SU-DHL-6 (cell line): ENCODE measurements around the gene IGSF11.

Experiments
- H2AFZ ChIP-seq: fragments of 200-600 bp; sonication (generic); 2 replicates; pipeline ENCODE4 v1.6.1; 2014; ENCODE audit warnings: low read depth, mild to moderate bottlenecking, moderate library complexity, mixed read lengths, antibody characterized with exemption, low read length; ENCODE audit not compliant: severe bottlenecking
- H3F3A ChIP-seq: fragments of 200-600 bp; shearing (Covaris generic); 2 replicates; pipeline ENCODE4 v1.6.0; 2016; ENCODE audit warnings: antibody characterized with exemption, mild to moderate bottlenecking; ENCODE audit not compliant: insufficient read depth
- H3K27ac ChIP-seq: fragments of 200-600 bp; sonication (generic); 2 replicates; pipeline ENCODE4 v1.5.1; 2016; ENCODE audit warnings: low read depth, mild to moderate bottlenecking, low read length, moderate library complexity, mixed read lengths
- H3K27me3 ChIP-seq: fragments of 200-600 bp; sonication (generic), shearing (Covaris generic); 2 replicates; pipeline ENCODE4 v1.6.0; 2014; ENCODE audit warnings: mild to moderate bottlenecking, low read length
- H3K36me3 ChIP-seq: fragments of 200-600 bp; sonication (generic); 2 replicates; pipeline ENCODE4 v1.6.1; 2014; ENCODE audit warnings: mild to moderate bottlenecking, low read length, mixed read lengths
- H3K4me2 ChIP-seq: fragments of 300-600, 200-600 bp; shearing (Covaris generic), sonication (generic); 2 replicates; pipeline ENCODE4 v1.6.0; 2014; ENCODE audit warnings: low read length, low read depth, mild to moderate bottlenecking; ENCODE audit not compliant: poor library complexity, severe bottlenecking
- H3K4me3 ChIP-seq: fragments of 200-600 bp; sonication (generic); 2 replicates; pipeline ENCODE4 v1.5.1; 2014; ENCODE audit warnings: antibody characterized with exemption, low read length, mild to moderate bottlenecking, mixed read lengths; ENCODE audit not compliant: insufficient read depth, poor library complexity, severe bottlenecking
- H3K79me2 ChIP-seq: fragments of 200-600 bp; sonication (generic); 2 replicates; pipeline ENCODE4 v1.6.1; 2014; ENCODE audit warnings: mild to moderate bottlenecking, low read length, moderate library complexity; ENCODE audit not compliant: insufficient read depth
- H3K9ac ChIP-seq: fragments of 200-600 bp; sonication (generic); 2 replicates; pipeline ENCODE4 v1.7.0; 2014; ENCODE audit warnings: mild to moderate bottlenecking, low read length
- H3K9me2 ChIP-seq: fragments of 200-600 bp; sonication (generic); replicated peaks from 2 replicates; pipeline ENCODE4 v1.6.1; 2014; ENCODE audit warnings: low read length; ENCODE audit not compliant: insufficient read depth
- H3K9me3 ChIP-seq: fragments of 200-600 bp; sonication (generic); 2 replicates; pipeline ENCODE4 v1.6.1; 2014; ENCODE audit warnings: low read length, mixed read lengths; ENCODE audit not compliant: insufficient read depth
- H4K20me1 ChIP-seq: fragments of 200-600 bp; sonication (generic); 2 replicates; pipeline ENCODE4 v1.6.1; 2014; ENCODE audit warnings: low read depth, mild to moderate bottlenecking, antibody characterized with exemption, low read length, moderate library complexity, mixed read lengths
- CTCF ChIP-seq: fragments of 200-600 bp; sonication (generic); IDR thresholded peaks from one replicate; pipeline ENCODE4 v1.5.1; 2017; ENCODE audit warnings: antibody characterized with exemption, mild to moderate bottlenecking, low read length, moderate library complexity; ENCODE audit not compliant: insufficient read depth, poor library complexity, severe bottlenecking
- EZH2phosphoT487 ChIP-seq: fragments of 200-600 bp; sonication (generic), shearing (Covaris generic); conservative IDR thresholded peaks from 2 replicates; pipeline ENCODE4 v1.6.1; 2018; ENCODE audit warnings: mild to moderate bottlenecking, antibody characterized with exemption, low read length, moderate library complexity, mixed read lengths

The IGSF11 gene

GRCh38 chr3:118974356-118975097 lies 60.1 kb downstream of the IGSF11 start:
- Histone ChIP-seq H3K9ac (no peak overlapping the region), H3K79me2 (no peaks in the 10 kb centered on the region), H3K4me2 (no peak overlapping the region), H3K9me2 (no peaks in the 10 kb centered on the region), H4K20me1 (no peaks in the 10 kb centered on the region), H3K27ac (no peak overlapping the region), H2AFZ (no peak overlapping the region), H3K36me3 (no peaks in the 10 kb centered on the region), H3K9me3 (0 out of 2 replicates have a peak, but pooled peaks cover 3% of the 10 kb centered on the region), H3K4me3 (no peak overlapping the region), H3F3A (no peaks in the 10 kb centered on the region), H3K27me3 (no peaks in the 10 kb centered on the region)
- no peak for TF ChIP-seq CTCF
- TF ChIP-seq EZH2phosphoT487 = no peak

- no peaks in the 10 kb centered on the region for H3K27me3 ChIP-seq
These were observed 61.6 kb downstream of the IGSF11 start for GRCh38 chr3:118973050-118973449.

GRCh38 chr3:118970819-118971218 lies 63.8 kb downstream of the IGSF11 start:
- Histone ChIP-seq H3K4me3 (no peak overlapping the region), H3K27me3 (no peaks in the 10 kb centered on the region), H3K36me3 (no peaks in the 10 kb centered on the region), H2AFZ (no peak overlapping the region), H3K79me2 (no peaks in the 10 kb centered on the region), H3K9ac (no peak overlapping the region), H3F3A (no peaks in the 10 kb centered on the region), H4K20me1 (no peaks in the 10 kb centered on the region), H3K9me3 (0 out of 2 replicates have a peak, but pooled peaks cover 3% of the 10 kb centered on the region), H3K27ac (no peak overlapping the region), H3K4me2 (no peak overlapping the region), H3K9me2 (no peaks in the 10 kb centered on the region)
- TF ChIP-seq CTCF = no peak
- TF ChIP-seq EZH2phosphoT487 = no peak

More at GRCh38 chr3:118973050-118973449, 61.6 kb downstream of the IGSF11 start:
- H3K79me2 ChIP-seq = no peaks in the 10 kb centered on the region
- no peaks in the 10 kb centered on the region for H3K9me2 ChIP-seq
- H3K9me3 ChIP-seq = 0 out of 2 replicates have a peak, but pooled peaks cover 3% of the 10 kb centered on the region
- H3K4me2 ChIP-seq = no peak overlapping the region
- no peaks in the 10 kb centered on the region for H4K20me1 ChIP-seq
- TF ChIP-seq EZH2phosphoT487 (no peak), CTCF (no peak)
- H3K4me3 ChIP-seq = no peak overlapping the region
- no peaks in the 10 kb centered on the region for H3K36me3 ChIP-seq
- H3K9ac ChIP-seq = no peak overlapping the region
- H3K27ac ChIP-seq = no peak overlapping the region
- no peak overlapping the region for H2AFZ ChIP-seq
- no peaks in the 10 kb centered on the region for H3F3A ChIP-seq
